Endothelial cell of umbilical vein (primary cell): ENCODE results near the gene GPA33. TPM values are rescaled to one million over a fixed set of nuclear protein-coding genes. Genes with fewer than 3 reads are reported as not detected.

Source experiments
- BruUV-seq: library from RNA; stranded (reverse); fragments of 400-500 nt; replicated peaks from 2 replicates; lab custom pipeline; 2021; lab: Mats Ljungman, UMichigan
- CTCF ChIA-PET: fragments of 300-600, 350-600 bp; sonication (Branson Sonifier 250); formaldehyde crosslinking; loops from one replicate; lab custom pipeline; 2021; ENCODE audit warnings: antibody characterized with exemption, inconsistent platforms; lab: Charles Lee
- POLR2A ChIA-PET: fragments of 300-600, 350-600 bp; sonication (Branson Sonifier 250); formaldehyde crosslinking; loops from one replicate; lab custom pipeline; 2021; ENCODE audit warnings: antibody characterized with exemption, inconsistent platforms; lab: Charles Lee
- DNase-seq: peaks from one replicate; pipeline ENCODE4 v3.0.0-alpha.2; 2011; ENCODE audit warnings: low read depth, low spot score
- FAIRE-seq: peaks from 2 replicates; lab custom pipeline; 2011; peaks lifted over from hg19 to GRCh38; lab: Jason Lieb, UNC
- H2AFZ ChIP-seq: 2 replicates; pipeline ENCODE4 v1.6.0; 2012; ENCODE audit warnings: low read depth, low read length, control low read depth, inconsistent platforms
- H3K27ac ChIP-seq: 2 replicates; pipeline ENCODE4 v1.5.1; 2011; ENCODE audit warnings: low read depth, mild to moderate bottlenecking, control low read depth, low read length, moderate library complexity; ENCODE audit not compliant: insufficient read depth
- H3K27me3 ChIP-seq, 2 experiments: 2 replicates each; pipeline versions ENCODE4 v1.6.0 to v1.6.1; 2011; ENCODE audit warnings: low read length in 2 of 2, mixed read lengths in 1 of 2; ENCODE audit not compliant: control insufficient read depth in 2 of 2, insufficient read depth in 2 of 2
- H3K36me3 ChIP-seq, 2 experiments: 2 replicates in 1 of 2; 3 replicates in 1 of 2; pipeline ENCODE4 v1.5.1; 2011; ENCODE audit warnings: low read length in 2 of 2, mild to moderate bottlenecking in 1 of 2, moderate library complexity in 1 of 2; ENCODE audit not compliant: control insufficient read depth in 2 of 2, insufficient read depth in 2 of 2; ENCODE audit errors: extremely low read depth in 1 of 2
- H3K4me1 ChIP-seq: 3 replicates; pipeline ENCODE4 v1.5.1; 2011; ENCODE audit warnings: mild to moderate bottlenecking, low read length; ENCODE audit not compliant: control insufficient read depth, insufficient read depth; ENCODE audit errors: extremely low read depth
- H3K4me2 ChIP-seq: 2 replicates; pipeline ENCODE4 v1.6.1; 2011; ENCODE audit warnings: low read length, control low read depth, mixed read lengths; ENCODE audit not compliant: insufficient read depth
- H3K4me3 ChIP-seq, 3 experiments: fragments of 200-600 bp in 1 of 3; sonication (generic), shearing (Covaris generic) in 1 of 3; replicated peaks in 1 of 3; 2 replicates each; pipeline ENCODE4 v1.5.1; 2011 to 2016; ENCODE audit warnings: control low read depth in 3 of 3, low read length in 3 of 3, mild to moderate bottlenecking in 2 of 3, inconsistent platforms in 1 of 3, low read depth in 1 of 3, moderate library complexity in 1 of 3; ENCODE audit not compliant: insufficient read depth in 1 of 3
- H3K79me2 ChIP-seq: 2 replicates; pipeline ENCODE4 v1.6.0; 2012; ENCODE audit warnings: low read length, inconsistent platforms; ENCODE audit not compliant: control insufficient read depth, insufficient read depth
- H3K9ac ChIP-seq: replicated peaks from 2 replicates; pipeline ENCODE3; 2011; ENCODE audit warnings: low read length, control low read depth; ENCODE audit not compliant: insufficient read depth; ENCODE audit errors: extremely low read depth
- H3K9me1 ChIP-seq: replicated peaks from 3 replicates; pipeline ENCODE4 v1.6.0; 2011; ENCODE audit warnings: mild to moderate bottlenecking, low read length; ENCODE audit not compliant: control insufficient read depth, insufficient read depth; ENCODE audit errors: extremely low read depth
- H3K9me3 ChIP-seq: replicated peaks from 2 replicates; pipeline ENCODE4 v1.5.1; 2012; ENCODE audit warnings: low read length, inconsistent platforms; ENCODE audit not compliant: control insufficient read depth, insufficient read depth
- H4K20me1 ChIP-seq: replicated peaks from 2 replicates; pipeline ENCODE3; 2011; ENCODE audit warnings: mild to moderate bottlenecking, low read length; ENCODE audit not compliant: control insufficient read depth, insufficient read depth; ENCODE audit errors: extremely low read depth
- EZH2 ChIP-seq: IDR thresholded peaks from 2 replicates; pipeline ENCODE4 v1.6.1; 2012; ENCODE audit warnings: borderline replicate concordance, low read depth, mild to moderate bottlenecking, moderate library complexity, low read length, inconsistent platforms; ENCODE audit not compliant: severe bottlenecking
- FOS ChIP-seq: IDR thresholded peaks from 2 replicates; pipeline ENCODE4 v1.6.1; 2011; ENCODE audit warnings: mild to moderate bottlenecking, low read length, moderate library complexity, borderline replicate concordance; ENCODE audit not compliant: insufficient read depth
- GATA2 ChIP-seq: IDR thresholded peaks from 2 replicates; pipeline ENCODE4 v1.7.0; 2011; ENCODE audit warnings: low read depth, mild to moderate bottlenecking, moderate library complexity, mixed read lengths, low read length; ENCODE audit not compliant: insufficient read length, insufficient read depth
- JUN ChIP-seq: IDR thresholded peaks from 2 replicates; pipeline ENCODE4 v1.6.1; 2011; ENCODE audit warnings: borderline replicate concordance, low read depth; ENCODE audit not compliant: insufficient read length, insufficient read depth
- MYC ChIP-seq: IDR thresholded peaks from one replicate; pipeline ENCODE4 v1.6.1; 2011; ENCODE audit warnings: mild to moderate bottlenecking, low read depth, low read length
- POLR2A ChIP-seq: IDR thresholded peaks from 2 replicates; pipeline ENCODE4 v1.6.1; 2012; ENCODE audit warnings: low read depth, mild to moderate bottlenecking, control low read depth, low read length
- POLR2AphosphoS5 ChIP-seq: IDR thresholded peaks from 2 replicates; pipeline ENCODE4 v1.6.1; 2012; ENCODE audit warnings: low read depth, mild to moderate bottlenecking, control low read depth, low read length, moderate library complexity; ENCODE audit not compliant: insufficient read depth
- dilution Hi-C: fragments of 300-500 bp; cut with MboI; formaldehyde crosslinking; loops from one replicate; pipeline ENCODE4 v1.15.0; 2019; ENCODE audit warnings: low sequenced_read_pairs; ENCODE audit not compliant: extremely low pct_ligation_motif_present
- intact Hi-C: fragments of 100-400 bp; cut with micrococcal nuclease; formaldehyde crosslinking; loops from one replicate; pipeline ENCODE4 v1.10.0; 2022
- polyA plus RNA-seq, 4 experiments: library from polyadenylated mRNA; depleted of rRNA in 3 of 4; stranded (reverse) in 3 of 4; unstranded in 1 of 4; fragments of >200 nt; gene quantifications; 2 replicates each; pipeline versions ENCODE4 v1.2.1 to v1.2.3, GENCODE V29; 2011 to 2012; ENCODE audit warnings: missing spikeins in 1 of 4
- total RNA-seq: library from RNA; stranded (reverse); gene quantifications from 2 replicates; pipeline ENCODE4 v1.2.3, GENCODE V29; 2021
- TF ChIP-seq, protein P1 (sequence below): IDR thresholded peaks from 2 replicates; pipeline ENCODE4 v1.6.1; 2011; ENCODE audit not compliant: insufficient read depth, insufficient read length
- TF ChIP-seq, protein P2 (sequence below), 2 donors: IDR thresholded peaks; 1 replicate in 1 of 2; 2 replicates in 1 of 2; pipeline ENCODE4 v1.5.1; 2011; ENCODE audit warnings: low read length in 2 of 2, mild to moderate bottlenecking in 2 of 2, moderate library complexity in 2 of 2, control low read depth in 1 of 2, inconsistent platforms in 1 of 2, low read depth in 1 of 2; ENCODE audit not compliant: insufficient read depth in 1 of 2; ENCODE audit errors: extremely low read depth in 1 of 2

GPA33 gene
- total and polyA plus RNA-seq, 2 donors (not counting 3 experiments of a cell fraction or from before 2014, with no cell fraction given) = not detected

DNA sequence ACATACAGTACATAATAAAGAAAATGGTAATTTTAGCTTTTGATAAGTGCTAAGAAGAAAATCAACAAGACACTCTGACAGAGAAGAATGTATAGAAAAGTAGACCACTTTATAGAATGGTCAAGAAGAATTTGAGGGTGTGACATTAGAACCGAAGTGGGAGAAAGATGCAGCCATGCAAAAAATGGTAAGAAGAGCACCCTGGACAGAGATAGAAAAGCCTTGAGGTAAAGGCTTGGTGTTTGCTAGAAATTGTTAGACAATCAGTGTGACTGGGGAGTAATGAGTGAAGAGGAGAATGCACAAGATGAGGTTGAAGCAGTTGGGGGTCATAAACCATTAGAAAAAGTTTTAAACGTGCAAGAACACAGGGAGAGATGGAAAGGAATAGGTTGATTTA is 77.6 kb downstream of the GPA33 start:
- TF ChIP-seq MYC (no peak), POLR2AphosphoS5 (no peak), POLR2A (no peak), EZH2 (no peak), FOS (no peak), JUN (no peak), GATA2 (no peak)
- TF ChIP-seq, protein P1, sequence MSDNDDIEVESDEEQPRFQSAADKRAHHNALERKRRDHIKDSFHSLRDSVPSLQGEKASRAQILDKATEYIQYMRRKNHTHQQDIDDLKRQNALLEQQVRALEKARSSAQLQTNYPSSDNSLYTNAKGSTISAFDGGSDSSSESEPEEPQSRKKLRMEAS = no peak
- TF ChIP-seq, protein P2, sequence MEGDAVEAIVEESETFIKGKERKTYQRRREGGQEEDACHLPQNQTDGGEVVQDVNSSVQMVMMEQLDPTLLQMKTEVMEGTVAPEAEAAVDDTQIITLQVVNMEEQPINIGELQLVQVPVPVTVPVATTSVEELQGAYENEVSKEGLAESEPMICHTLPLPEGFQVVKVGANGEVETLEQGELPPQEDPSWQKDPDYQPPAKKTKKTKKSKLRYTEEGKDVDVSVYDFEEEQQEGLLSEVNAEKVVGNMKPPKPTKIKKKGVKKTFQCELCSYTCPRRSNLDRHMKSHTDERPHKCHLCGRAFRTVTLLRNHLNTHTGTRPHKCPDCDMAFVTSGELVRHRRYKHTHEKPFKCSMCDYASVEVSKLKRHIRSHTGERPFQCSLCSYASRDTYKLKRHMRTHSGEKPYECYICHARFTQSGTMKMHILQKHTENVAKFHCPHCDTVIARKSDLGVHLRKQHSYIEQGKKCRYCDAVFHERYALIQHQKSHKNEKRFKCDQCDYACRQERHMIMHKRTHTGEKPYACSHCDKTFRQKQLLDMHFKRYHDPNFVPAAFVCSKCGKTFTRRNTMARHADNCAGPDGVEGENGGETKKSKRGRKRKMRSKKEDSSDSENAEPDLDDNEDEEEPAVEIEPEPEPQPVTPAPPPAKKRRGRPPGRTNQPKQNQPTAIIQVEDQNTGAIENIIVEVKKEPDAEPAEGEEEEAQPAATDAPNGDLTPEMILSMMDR (IDR thresholded peaks at IDR 0.05; ENCODE audit: extremely low read depth in 1 of 2, insufficient read depth in 1 of 2, low read depth in 1 of 2, low read length in 2 of 2) = no peak
- ChIA-PET CTCF (interaction anchor here (0.6 kb wide), 1 partner anchor 33 kb away, joined by 3 read pairs; no protein-coding TSS in a partner anchor), POLR2A (no interaction called here)
- no peaks in the 10 kb centered on the region for H4K20me1 ChIP-seq
- no peak overlapping the region for H3K4me2 ChIP-seq
- H3K27me3 ChIP-seq = no peaks in the 10 kb centered on the region
- no peak for FAIRE-seq
- no peaks in the 10 kb centered on the region for H3K79me2 ChIP-seq
- no peaks in the 10 kb centered on the region for H3K4me1 ChIP-seq
- no peak overlapping the region for H3K4me3 ChIP-seq
- no peaks in the 10 kb centered on the region for H3K36me3 ChIP-seq
- H3K9me1 ChIP-seq = no peaks in the 10 kb centered on the region
- no peak overlapping the region for H2AFZ ChIP-seq
- dilution Hi-C loops (no loop called here), intact Hi-C loops (no loop called here)
- H3K9me3 ChIP-seq = no peaks in the 10 kb centered on the region
- no peak for DNase-seq
- BruUV-seq = no TSS peak
- H3K9ac ChIP-seq = no peak overlapping the region
- no peak overlapping the region for H3K27ac ChIP-seq
